ENCODE results near the gene FBXL7. TPM values are rescaled to one million over a fixed set of nuclear protein-coding genes. Genes with fewer than 3 reads are reported as not detected.

FBXL7 gene
- total RNA-seq, 1 donor from 2014 or later, result 12.2 TPM

- DNase-seq (ENCODE audit: low spot score), result no peak
Observed at GRCh38 chr5:15753752-15754151, 253.8 kb downstream of the FBXL7 start.

GRCh38 chr5:15757103-15757502 is 257.1 kb downstream of the FBXL7 start:
- no peak for DNase-seq (ENCODE audit: low spot score)

- no peak for DNase-seq (ENCODE audit: low spot score)
Observed at GRCh38 chr5:15757619-15758018, 257.6 kb downstream of the FBXL7 start.

- no peak for DNase-seq (ENCODE audit: low spot score)
Observed at GRCh38 chr5:15762668-15763067, 262.7 kb downstream of the FBXL7 start.

- DNase-seq (ENCODE audit: low spot score), result no peak
Observed at GRCh38 chr5:15763754-15764153, 263.8 kb downstream of the FBXL7 start.

- DNase-seq (ENCODE audit: low spot score), result no peak
Observed at GRCh38 chr5:15768936-15769335, 269.0 kb downstream of the FBXL7 start.

- DNase-seq (ENCODE audit: low spot score), result no peak
Observed at GRCh38 chr5:15772131-15772530, 272.2 kb downstream of the FBXL7 start.

GRCh38 chr5:15774632-15775031 is 274.7 kb downstream of the FBXL7 start:
- DNase-seq (ENCODE audit: low spot score), result no peak

GRCh38 chr5:15776346-15776745 is 276.4 kb downstream of the FBXL7 start:
- no peak for DNase-seq (ENCODE audit: low spot score)

- no peak for DNase-seq (ENCODE audit: low spot score)
Observed at GRCh38 chr5:15783734-15784133, 283.8 kb downstream of the FBXL7 start.

- no peak for DNase-seq (ENCODE audit: low spot score)
Observed at GRCh38 chr5:15785531-15785981, 285.6 kb downstream of the FBXL7 start.

GRCh38 chr5:15786326-15786725 is 286.3 kb downstream of the FBXL7 start:
- DNase-seq (ENCODE audit: low spot score), result no peak

GRCh38 chr5:15786884-15787283 is 286.9 kb downstream of the FBXL7 start:
- DNase-seq (ENCODE audit: low spot score), result no peak

GRCh38 chr5:15787681-15788080 is 287.7 kb downstream of the FBXL7 start:
- no peak for DNase-seq (ENCODE audit: low spot score)

- DNase-seq (ENCODE audit: low spot score), result no peak
Observed at GRCh38 chr5:15789642-15790041, 289.7 kb downstream of the FBXL7 start.

- no peak for DNase-seq (ENCODE audit: low spot score)
Observed at GRCh38 chr5:15790446-15791018, 290.6 kb downstream of the FBXL7 start.

GRCh38 chr5:15791274-15791673 is 291.3 kb downstream of the FBXL7 start:
- DNase-seq (ENCODE audit: low spot score), result no peak

GRCh38 chr5:15791859-15792258 is 291.9 kb downstream of the FBXL7 start:
- no peak for DNase-seq (ENCODE audit: low spot score)

GRCh38 chr5:15794052-15794985 is 294.3 kb downstream of the FBXL7 start:
- no peak for DNase-seq (ENCODE audit: low spot score)

- DNase-seq (ENCODE audit: low spot score), result no peak
Observed at GRCh38 chr5:15796096-15796495, 296.1 kb downstream of the FBXL7 start.

- DNase-seq (ENCODE audit: low spot score), result no peak
Observed at GRCh38 chr5:15796557-15796956, 296.6 kb downstream of the FBXL7 start.

- no peak for DNase-seq (ENCODE audit: low spot score)
Observed at GRCh38 chr5:15797116-15797515, 297.1 kb downstream of the FBXL7 start.

GRCh38 chr5:15798006-15798405 is 298.0 kb downstream of the FBXL7 start:
- DNase-seq (ENCODE audit: low spot score), result no peak

Data from mesenteric fat pad (tissue), 1 donor.